SK-N-MC (cell line): Measurements from ENCODE around the gene PCDHB8.
"Not testable (repeated sequence)": the region's sequence is repeated elsewhere in the genome, so short reads cannot be mapped to it uniquely, and the experiment has no call there.

ENCODE experiments used
- EZH2 ChIP-seq: fragments of 200-600 bp; sonication (generic); IDR thresholded peaks from one replicate; pipeline ENCODE4 v1.6.1; 2017; ENCODE audit warnings: antibody characterized with exemption
- POLR2AphosphoS5 ChIP-seq: IDR thresholded peaks from 2 replicates; pipeline ENCODE4 v1.6.1; 2012; ENCODE audit warnings: mild to moderate bottlenecking, low read depth, low read length, borderline replicate concordance

DNA sequence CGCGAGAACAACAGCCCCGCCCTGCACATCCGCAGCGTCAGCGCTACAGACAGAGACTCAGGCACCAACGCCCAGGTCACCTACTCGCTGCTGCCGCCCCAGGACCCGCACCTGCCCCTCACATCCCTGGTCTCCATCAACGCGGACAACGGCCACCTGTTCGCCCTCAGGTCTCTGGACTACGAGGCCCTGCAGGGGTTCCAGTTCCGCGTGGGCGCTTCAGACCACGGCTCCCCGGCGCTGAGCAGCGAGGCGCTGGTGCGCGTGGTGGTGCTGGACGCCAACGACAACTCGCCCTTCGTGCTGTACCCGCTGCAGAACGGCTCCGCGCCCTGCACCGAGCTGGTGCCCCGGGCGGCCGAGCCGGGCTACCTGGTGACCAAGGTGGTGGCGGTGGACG, 37.9 kb downstream of the PCDHB8 start:
- TF ChIP-seq EZH2, POLR2AphosphoS5: not testable (repeated sequence)
